ENCODE measurements around the gene CNGA4. TPM values are rescaled to one million over a fixed set of nuclear protein-coding genes. Genes with fewer than 3 reads are reported as not detected.

Gene CNGA4
- total and polyA plus RNA-seq, 2 experiments from 2014 or later, result 0.39 to 0.83 TPM

GRCh38 chr11:6214530-6214929, 24.4 kb upstream of the CNGA4 start:
- no peaks in the 10 kb centered on the region for H3K9me3 ChIP-seq (ENCODE audit: low read depth)
- TF ChIP-seq CTCF (IDR thresholded peaks at IDR 0.05; ENCODE audit: low read depth, low read length), result no peak
- peaks cover 51% of the 10 kb centered on the region for H3K36me3 ChIP-seq

GRCh38 chr11:6216501-6216900, 22.4 kb upstream of the CNGA4 start:
- Histone ChIP-seq H3K4me3 (no peak overlapping the region), H3K4me1 (ENCODE audit: low read depth) (peaks cover 13% of the 10 kb centered on the region), H3K36me3 (peaks cover 44% of the 10 kb centered on the region), H3K27me3 (no peaks in the 10 kb centered on the region), H3K9me3 (ENCODE audit: low read depth) (no peaks in the 10 kb centered on the region), H3K27ac (no peak overlapping the region)
- TF ChIP-seq CTCF (IDR thresholded peaks at IDR 0.05; ENCODE audit: low read depth, low read length), result no peak
- DNase-seq (ENCODE audit: low read depth in 1 of 2, low spot score in 1 of 2), result no peak

More at GRCh38 chr11:6214530-6214929, 24.4 kb upstream of the CNGA4 start:
- Histone ChIP-seq H3K4me1 (ENCODE audit: low read depth) (no peaks in the 10 kb centered on the region), H3K4me3 (no peak overlapping the region), H3K27ac (no peak overlapping the region), H3K27me3 (no peaks in the 10 kb centered on the region)
- no peak for DNase-seq (ENCODE audit: low read depth in 1 of 2, low spot score in 1 of 2)

- H3K27me3 ChIP-seq, result no peaks in the 10 kb centered on the region
- H3K9me3 ChIP-seq (ENCODE audit: low read depth), result no peaks in the 10 kb centered on the region
- peaks cover 49% of the 10 kb centered on the region for H3K36me3 ChIP-seq
- peaks cover 16% of the 10 kb centered on the region for H3K4me1 ChIP-seq (ENCODE audit: low read depth)
- no peak for DNase-seq (ENCODE audit: low read depth in 1 of 2, low spot score in 1 of 2)
- H3K4me3 ChIP-seq, result no peak overlapping the region
- H3K27ac ChIP-seq, result no peak overlapping the region
- no peak for TF ChIP-seq CTCF (IDR thresholded peaks at IDR 0.05; ENCODE audit: low read depth, low read length)
Observed at GRCh38 chr11:6217722-6218121, 21.2 kb upstream of the CNGA4 start.

- Histone ChIP-seq H3K4me1 (ENCODE audit: low read depth) (peaks cover 16% of the 10 kb centered on the region), H3K27me3 (no peaks in the 10 kb centered on the region), H3K36me3 (peaks cover 39% of the 10 kb centered on the region), H3K9me3 (ENCODE audit: low read depth) (no peaks in the 10 kb centered on the region), H3K27ac (no peak overlapping the region), H3K4me3 (no peak overlapping the region)
- DNase-seq (ENCODE audit: low read depth in 1 of 2, low spot score in 1 of 2), result peak in 1 of 2 donors; percentile 88
- TF ChIP-seq CTCF (IDR thresholded peaks at IDR 0.05; ENCODE audit: low read depth, low read length), result no peak
Observed at GRCh38 chr11:6219359-6219758, 19.5 kb upstream of the CNGA4 start.

GRCh38 chr11:6223854-6224253, 15.0 kb upstream of the CNGA4 start:
- H3K27ac ChIP-seq, result no peak overlapping the region
- no peak for DNase-seq (ENCODE audit: low read depth in 1 of 2, low spot score in 1 of 2)
- no peak for TF ChIP-seq CTCF (IDR thresholded peaks at IDR 0.05; ENCODE audit: low read depth, low read length)
- H3K27me3 ChIP-seq, result no peaks in the 10 kb centered on the region
- H3K4me1 ChIP-seq (ENCODE audit: low read depth), result peaks cover 25% of the 10 kb centered on the region
- H3K36me3 ChIP-seq, result peaks cover 14% of the 10 kb centered on the region
- H3K9me3 ChIP-seq (ENCODE audit: low read depth), result no peaks in the 10 kb centered on the region
- no peak overlapping the region for H3K4me3 ChIP-seq

- H3K4me3 ChIP-seq, result no peak overlapping the region
- no peaks in the 10 kb centered on the region for H3K27me3 ChIP-seq
- peaks cover 14% of the 10 kb centered on the region for H3K36me3 ChIP-seq
- H3K4me1 ChIP-seq (ENCODE audit: low read depth), result peaks cover 27% of the 10 kb centered on the region
- no peak for DNase-seq (ENCODE audit: low read depth in 1 of 2, low spot score in 1 of 2)
- no peak overlapping the region for H3K27ac ChIP-seq
- TF ChIP-seq CTCF (IDR thresholded peaks at IDR 0.05; ENCODE audit: low read depth, low read length), result no peak
- H3K9me3 ChIP-seq (ENCODE audit: low read depth), result no peaks in the 10 kb centered on the region
Observed at GRCh38 chr11:6224421-6224820, 14.5 kb upstream of the CNGA4 start.

Measured in cardiac muscle cell (in vitro differentiated cells and primary cell).